Mononuclear cell (primary cell): Measurements from ENCODE around the gene KRT2. TPM values are rescaled to one million over a fixed set of nuclear protein-coding genes. Genes with fewer than 3 reads are reported as not detected.

Source experiments
- H3K27me3 ChIP-seq: 2 replicates; pipeline ENCODE4 v1.6.0; 2011; ENCODE audit warnings: low read length, control low read depth; ENCODE audit not compliant: insufficient read depth
- H3K4me1 ChIP-seq: 2 replicates; pipeline ENCODE4 v1.5.1; 2011; ENCODE audit warnings: mild to moderate bottlenecking, low read length, control low read depth; ENCODE audit not compliant: insufficient read depth
- H3K4me3 ChIP-seq: 2 replicates; pipeline ENCODE4 v1.5.1; 2011; ENCODE audit warnings: mild to moderate bottlenecking, low read length, moderate library complexity
- H3K9me3 ChIP-seq: 2 replicates; pipeline ENCODE4 v1.5.1; 2011; ENCODE audit warnings: low read depth, mild to moderate bottlenecking, control low read depth, low read length
- total RNA-seq: library from RNA; depleted of rRNA; stranded (reverse); fragments of >200 nt; gene quantifications from one replicate; pipeline ENCODE4 v1.2.3, GENCODE V29; 2012

The KRT2 gene
- 0.94 TPM for total RNA-seq

DNA sequence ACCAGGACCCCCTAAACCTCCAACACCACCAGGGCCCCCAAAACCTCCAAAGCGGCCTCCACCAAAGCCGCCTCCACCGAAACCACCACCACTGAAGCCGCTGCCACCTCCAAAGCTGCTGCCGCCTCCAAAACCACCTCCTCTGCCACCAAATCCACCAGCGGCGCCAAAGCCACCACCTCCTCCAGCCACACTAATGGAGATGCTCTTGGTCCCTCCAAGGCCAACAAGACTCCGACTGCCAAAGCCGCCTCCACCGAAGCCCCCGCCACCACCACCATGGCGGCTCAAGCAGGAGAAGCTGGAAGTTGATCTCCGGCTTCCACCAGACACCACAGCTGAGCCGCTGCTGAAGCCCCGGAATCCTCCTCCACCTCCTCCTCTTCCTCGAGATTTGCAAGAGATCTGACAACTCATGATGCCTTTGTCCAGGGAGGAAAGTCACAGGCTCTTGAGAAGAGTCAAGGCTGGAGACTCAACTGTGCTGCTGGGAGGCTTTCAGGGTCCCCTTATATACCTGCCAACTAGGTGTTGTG is at the start of gene KRT2:
Gene KRT2 (minus strand): TSS at position 486 of the 536 bp plus-strand sequence. CDS start 69 bp downstream, at position 417.
- peaks cover 8% of the 10 kb centered on the region for H3K4me1 ChIP-seq
- H3K27me3 ChIP-seq = peaks cover 3% of the 10 kb centered on the region
- H3K9me3 ChIP-seq = no peaks in the 10 kb centered on the region
- H3K4me3 ChIP-seq = no peak within 1 kb of the TSS

GRCh38 chr12:52701281-52701680 is 49.3 kb upstream of the KRT2 start:
- no peaks in the 10 kb centered on the region for H3K4me1 ChIP-seq
- no peaks in the 10 kb centered on the region for H3K27me3 ChIP-seq
- no peaks in the 10 kb centered on the region for H3K9me3 ChIP-seq
- no peak overlapping the region for H3K4me3 ChIP-seq

DNA sequence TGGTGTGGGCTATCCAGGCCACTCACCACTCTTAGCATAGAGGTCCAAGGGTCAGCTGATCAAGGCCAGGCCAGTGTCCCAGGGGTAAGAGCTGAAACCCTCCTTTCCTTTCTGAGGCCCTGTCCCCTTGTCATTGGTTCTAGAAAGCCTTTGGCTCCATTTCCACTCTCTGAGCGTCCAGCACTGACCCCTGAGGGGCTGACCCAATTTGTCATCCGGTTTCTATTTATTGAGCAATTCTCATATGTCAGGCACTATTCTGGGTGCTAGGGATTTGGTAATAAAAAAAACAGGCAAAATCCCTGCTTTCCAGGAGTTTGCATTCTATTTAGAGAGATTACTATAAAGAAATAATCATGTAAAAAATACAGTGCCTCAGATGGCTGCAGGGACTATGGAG is 47.9 kb upstream of the KRT2 start:
- no peak overlapping the region for H3K4me3 ChIP-seq
- H3K27me3 ChIP-seq = no peaks in the 10 kb centered on the region
- no peaks in the 10 kb centered on the region for H3K4me1 ChIP-seq
- H3K9me3 ChIP-seq = no peaks in the 10 kb centered on the region

DNA sequence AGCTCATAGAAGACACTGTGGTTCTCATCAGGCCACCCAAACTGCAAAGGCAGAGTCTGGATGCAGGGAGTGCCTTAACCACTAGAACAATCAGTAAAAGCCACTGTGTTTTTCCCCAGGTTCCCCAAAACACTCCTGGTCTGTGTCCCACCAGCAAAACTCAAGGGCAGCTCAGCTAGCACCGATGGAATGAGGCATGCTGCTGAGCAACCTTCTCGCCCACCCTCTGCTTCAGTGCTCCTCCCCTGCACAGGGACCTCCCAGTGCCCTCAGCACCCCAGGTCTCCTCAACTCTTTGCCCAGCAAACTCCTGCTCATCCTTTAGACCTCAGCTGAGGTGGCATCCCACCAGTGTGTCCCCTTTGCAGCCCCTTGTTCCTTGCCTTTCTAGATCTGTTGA is 47.4 kb upstream of the KRT2 start:
- Histone ChIP-seq H3K9me3 (no peaks in the 10 kb centered on the region), H3K27me3 (no peaks in the 10 kb centered on the region), H3K4me1 (no peaks in the 10 kb centered on the region), H3K4me3 (no peak overlapping the region)

DNA sequence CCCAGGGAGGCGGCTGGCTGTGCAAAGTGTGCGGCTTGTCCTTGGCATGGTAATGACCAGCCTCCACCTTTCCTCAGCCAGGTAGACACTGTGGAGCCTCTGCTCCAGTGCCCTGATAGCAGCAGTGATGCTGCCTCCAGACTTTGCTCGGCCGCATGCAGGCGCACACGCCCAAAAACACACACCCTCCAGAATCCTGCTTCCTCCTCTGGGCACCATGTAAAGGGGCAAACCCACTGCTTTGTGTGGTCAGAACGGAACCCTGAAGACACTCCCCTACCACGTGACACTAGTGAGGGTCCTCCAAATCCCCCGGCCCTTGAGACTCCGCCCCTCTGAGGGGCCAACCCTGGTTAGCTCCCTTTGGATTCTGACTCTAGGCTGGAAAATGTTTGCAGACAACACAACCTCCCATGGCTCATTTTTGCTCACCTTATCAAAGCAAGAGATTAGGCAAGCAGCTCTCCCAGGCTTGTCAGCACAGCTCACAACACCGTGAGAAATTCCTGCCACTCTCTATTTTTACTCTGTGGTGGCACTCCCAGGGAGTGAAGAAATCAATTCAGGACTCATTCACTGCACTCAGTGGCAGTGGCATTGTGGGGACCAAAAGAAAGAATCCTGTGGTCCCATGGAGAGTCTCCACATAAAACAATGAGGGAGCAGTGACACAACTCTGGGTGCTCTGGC is 46.8 kb upstream of the KRT2 start:
- no peaks in the 10 kb centered on the region for H3K4me1 ChIP-seq
- no peak overlapping the region for H3K4me3 ChIP-seq
- H3K27me3 ChIP-seq = no peaks in the 10 kb centered on the region
- no peaks in the 10 kb centered on the region for H3K9me3 ChIP-seq

- Histone ChIP-seq H3K9me3 (no peaks in the 10 kb centered on the region), H3K27me3 (peaks cover under 1% of the 10 kb centered on the region), H3K4me3 (no peak overlapping the region), H3K4me1 (no peaks in the 10 kb centered on the region)
Observed at GRCh38 chr12:52697058-52697582, 45.1 kb upstream of the KRT2 start.

GRCh38 chr12:52696588-52696987 is 44.6 kb upstream of the KRT2 start:
- Histone ChIP-seq H3K27me3 (peaks cover 6% of the 10 kb centered on the region), H3K4me3 (no peak overlapping the region), H3K4me1 (no peaks in the 10 kb centered on the region), H3K9me3 (no peaks in the 10 kb centered on the region)

- H3K27me3 ChIP-seq = peaks cover 17% of the 10 kb centered on the region
- H3K9me3 ChIP-seq = no peaks in the 10 kb centered on the region
- no peak overlapping the region for H3K4me3 ChIP-seq
- H3K4me1 ChIP-seq = peaks cover 8% of the 10 kb centered on the region
Observed at GRCh38 chr12:52695039-52695438, 43.0 kb upstream of the KRT2 start.

DNA sequence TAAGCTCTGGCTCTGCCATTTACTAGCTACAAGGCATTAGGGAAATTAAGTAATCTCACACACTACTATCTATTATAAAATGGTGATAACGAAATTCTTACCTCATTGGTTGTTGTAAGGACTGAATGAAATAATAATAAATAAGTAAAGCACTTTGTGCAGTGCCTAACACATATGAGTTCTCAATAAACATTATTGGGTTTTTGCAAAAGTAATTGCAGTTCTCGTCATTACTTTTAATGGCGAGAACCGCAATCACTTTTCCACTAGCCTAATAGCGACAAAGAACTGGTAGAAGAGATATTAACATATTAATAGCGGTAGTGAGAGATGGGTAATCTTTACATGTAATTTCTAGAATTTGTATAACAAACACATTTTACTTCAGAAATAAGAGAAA is 42.1 kb upstream of the KRT2 start:
- Histone ChIP-seq H3K4me3 (no peak overlapping the region), H3K9me3 (no peaks in the 10 kb centered on the region), H3K27me3 (peaks cover 17% of the 10 kb centered on the region), H3K4me1 (peaks cover 8% of the 10 kb centered on the region)

DNA sequence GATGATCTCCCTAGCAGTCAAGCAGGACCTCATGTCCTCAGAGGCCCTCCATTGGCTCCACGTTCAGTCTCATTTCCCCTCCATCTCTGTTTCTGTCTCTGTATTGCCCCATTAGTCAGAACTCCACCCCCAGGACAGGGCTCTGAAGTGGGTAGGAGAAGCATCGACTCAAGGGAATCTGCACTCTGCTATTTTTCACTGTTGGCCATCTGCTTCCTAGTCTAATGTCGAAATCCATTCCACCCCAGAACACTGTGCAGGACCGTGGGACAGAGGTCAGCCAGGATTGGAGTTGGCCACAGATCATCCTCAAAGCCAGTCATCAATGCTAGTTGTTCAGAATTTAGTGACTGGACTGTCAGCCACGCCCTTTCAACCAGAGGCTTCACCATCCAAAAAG is 41.2 kb upstream of the KRT2 start:
- H3K4me1 ChIP-seq = peaks cover 8% of the 10 kb centered on the region
- H3K27me3 ChIP-seq = peaks cover 17% of the 10 kb centered on the region
- H3K9me3 ChIP-seq = no peaks in the 10 kb centered on the region
- H3K4me3 ChIP-seq = no peak overlapping the region

DNA sequence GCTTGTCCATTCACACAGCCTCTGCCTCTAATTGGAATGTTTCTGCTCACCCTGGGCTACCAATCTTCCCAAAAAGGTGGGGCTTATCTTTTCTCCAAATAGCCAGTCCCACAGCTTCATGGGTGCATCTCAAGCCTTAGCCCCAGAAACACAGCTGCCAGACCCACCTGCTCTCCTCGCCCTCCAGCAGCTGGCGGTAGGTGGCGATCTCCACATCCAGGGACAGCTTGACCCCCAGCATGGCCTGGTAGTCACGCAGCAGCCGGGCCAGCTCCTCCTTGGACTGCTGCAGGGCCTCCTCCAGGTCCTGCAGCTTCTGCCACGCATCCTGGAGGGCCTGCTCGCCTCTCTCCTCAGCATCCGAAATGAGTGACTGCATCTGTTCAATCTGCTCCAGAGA is 40.2 kb upstream of the KRT2 start:
- H3K27me3 ChIP-seq = peaks cover 17% of the 10 kb centered on the region
- H3K9me3 ChIP-seq = no peaks in the 10 kb centered on the region
- H3K4me1 ChIP-seq = peaks cover 8% of the 10 kb centered on the region
- H3K4me3 ChIP-seq = no peak overlapping the region

- H3K4me3 ChIP-seq = no peak overlapping the region
- H3K9me3 ChIP-seq = no peaks in the 10 kb centered on the region
- H3K27me3 ChIP-seq = peaks cover 17% of the 10 kb centered on the region
- H3K4me1 ChIP-seq = peaks cover 8% of the 10 kb centered on the region
Observed at GRCh38 chr12:52691841-52692150, 39.8 kb upstream of the KRT2 start.

DNA sequence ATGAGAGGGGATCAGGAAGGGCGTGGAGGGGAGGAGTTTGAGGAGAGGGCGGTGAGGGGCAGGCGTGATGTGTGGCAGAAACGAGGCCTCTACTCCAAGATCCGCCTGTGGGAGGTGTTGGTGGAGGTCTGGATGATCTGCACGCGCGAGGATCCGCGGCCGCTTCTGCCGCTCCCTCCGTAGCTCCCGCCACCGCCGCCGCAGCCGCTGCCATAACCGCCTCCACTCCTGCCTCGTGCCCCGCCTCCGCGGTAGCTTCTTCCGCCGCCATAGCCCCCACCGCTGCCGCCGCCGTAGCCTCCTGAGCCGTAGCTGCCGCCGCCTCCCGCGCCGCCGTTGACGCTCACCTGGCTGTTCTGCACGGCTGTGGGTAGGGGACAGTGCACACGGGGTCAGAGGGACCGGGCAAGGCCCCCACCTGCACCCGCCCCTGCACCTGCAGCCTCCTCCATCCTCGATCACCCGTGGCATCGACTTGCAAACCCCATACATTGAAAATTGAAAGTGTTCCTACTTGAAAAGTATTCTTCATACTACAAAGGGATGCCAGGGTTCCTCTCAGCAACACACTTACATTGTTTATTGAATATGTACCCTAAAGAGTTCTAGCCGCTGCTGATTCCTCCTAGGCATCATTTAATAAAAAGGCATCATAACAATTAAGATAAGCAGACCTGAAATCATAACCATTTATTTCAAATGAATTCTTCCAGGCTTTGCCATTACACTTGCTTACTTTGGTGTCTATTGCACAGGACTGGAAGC is 39.2 kb upstream of the KRT2 start:
- peaks cover 17% of the 10 kb centered on the region for H3K27me3 ChIP-seq
- H3K4me3 ChIP-seq = peak overlapping the region; percentile 24
- no peaks in the 10 kb centered on the region for H3K9me3 ChIP-seq
- H3K4me1 ChIP-seq = peaks cover 8% of the 10 kb centered on the region

DNA sequence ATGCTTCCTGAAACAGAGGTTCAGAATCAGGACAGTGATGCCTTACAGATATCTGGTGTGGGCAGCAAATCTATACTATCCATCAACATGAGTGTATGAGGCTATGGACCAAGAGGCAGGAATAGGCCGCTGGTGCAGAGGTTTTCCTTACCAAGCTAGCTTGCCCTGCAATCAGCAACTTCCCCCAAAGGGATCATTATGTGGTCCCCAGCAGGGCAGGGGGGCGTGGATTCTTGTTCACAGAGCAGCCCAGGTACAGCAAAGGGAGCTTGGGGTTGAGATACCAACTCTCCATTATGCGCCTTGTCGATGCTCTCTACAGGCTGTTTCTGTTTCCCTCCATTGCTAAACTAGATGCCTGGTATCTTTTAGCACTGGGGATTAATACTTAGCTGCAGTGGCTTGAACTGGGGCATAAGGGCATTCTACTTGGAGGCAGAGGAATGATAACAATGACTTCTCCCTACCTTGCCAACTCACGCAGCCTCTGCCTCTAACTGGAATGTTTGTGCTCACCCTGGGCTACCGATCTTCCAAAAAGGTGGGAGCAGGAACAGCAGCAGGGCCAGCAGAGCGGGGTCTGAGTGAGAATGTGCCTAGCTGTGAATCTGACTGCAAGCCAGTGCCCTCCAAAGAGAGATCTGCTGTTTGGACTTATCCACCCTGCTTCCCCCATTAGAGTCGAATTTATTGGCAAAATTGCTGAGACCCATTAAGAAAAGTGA is 38.5 kb upstream of the KRT2 start:
- Histone ChIP-seq H3K27me3 (peaks cover 17% of the 10 kb centered on the region), H3K9me3 (no peaks in the 10 kb centered on the region), H3K4me1 (peaks cover 8% of the 10 kb centered on the region), H3K4me3 (peak overlapping the region; percentile 24)

- peaks cover 17% of the 10 kb centered on the region for H3K27me3 ChIP-seq
- H3K9me3 ChIP-seq = no peaks in the 10 kb centered on the region
- H3K4me3 ChIP-seq = no peak overlapping the region
Observed at GRCh38 chr12:52689936-52690335, 37.9 kb upstream of the KRT2 start.

More at GRCh38 chr12:52689936-52690335, 37.9 kb upstream of the KRT2 start:
- H3K4me1 ChIP-seq = peaks cover 8% of the 10 kb centered on the region
